NAMALWA (cell line): ENCODE results near the gene TRAF3IP3.

Source experiments
- DNase-seq: peaks from one replicate; pipeline ENCODE4 v3.0.0-alpha.2; 2015; ENCODE audit warnings: low spot score

TRAF3IP3 gene

DNA sequence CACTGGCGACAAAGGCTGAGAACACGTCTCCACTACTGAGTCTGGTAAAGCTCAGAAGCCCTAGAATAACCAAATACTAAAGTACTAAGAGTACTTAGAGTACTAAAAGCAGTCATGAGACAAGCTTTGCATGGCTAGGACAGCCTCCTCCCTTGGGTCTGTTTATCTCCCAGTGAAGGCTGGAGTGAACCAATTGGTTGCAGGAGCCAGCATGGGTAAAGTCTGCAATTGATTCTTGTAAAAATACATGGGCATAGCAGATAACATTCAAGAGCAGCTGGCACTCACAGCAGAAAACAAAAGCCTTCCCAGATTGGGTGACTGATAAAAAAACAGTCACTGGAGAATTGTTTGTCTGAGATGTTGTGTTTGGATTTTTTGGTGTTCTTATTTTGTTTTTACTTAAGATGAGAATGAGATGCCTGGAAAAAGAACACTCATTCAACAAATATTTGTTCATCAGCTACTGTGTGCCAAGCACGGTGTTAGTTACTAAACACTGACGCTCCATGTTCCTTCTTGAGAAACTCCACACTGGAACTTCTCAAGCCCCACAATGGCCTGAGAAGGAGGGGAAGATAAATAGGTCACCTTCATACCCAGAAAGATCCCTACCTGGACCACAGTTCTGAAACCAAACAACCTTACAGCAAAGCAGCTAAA is 46.4 kb downstream of the TRAF3IP3 start:
- no peak for DNase-seq

DNA sequence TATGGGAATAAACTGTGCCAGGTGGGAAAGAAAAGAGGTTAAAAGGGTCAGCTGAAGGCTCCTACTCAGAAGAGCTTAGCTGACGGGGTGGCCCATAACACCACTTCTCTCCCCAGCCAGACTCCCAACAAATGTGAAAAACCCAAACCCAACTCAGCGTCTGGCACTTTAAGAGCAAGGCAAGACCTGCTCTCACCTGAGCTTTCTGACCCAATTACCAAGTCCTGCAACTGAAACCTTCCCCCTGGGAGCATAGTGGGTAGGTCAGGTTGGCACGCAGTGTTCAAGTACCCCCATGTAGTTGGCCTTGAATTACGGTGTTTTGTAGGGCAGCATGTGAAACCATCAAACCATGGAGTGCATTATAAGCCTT is 46.9 kb downstream of the TRAF3IP3 start:
- DNase-seq, result no peak

DNA sequence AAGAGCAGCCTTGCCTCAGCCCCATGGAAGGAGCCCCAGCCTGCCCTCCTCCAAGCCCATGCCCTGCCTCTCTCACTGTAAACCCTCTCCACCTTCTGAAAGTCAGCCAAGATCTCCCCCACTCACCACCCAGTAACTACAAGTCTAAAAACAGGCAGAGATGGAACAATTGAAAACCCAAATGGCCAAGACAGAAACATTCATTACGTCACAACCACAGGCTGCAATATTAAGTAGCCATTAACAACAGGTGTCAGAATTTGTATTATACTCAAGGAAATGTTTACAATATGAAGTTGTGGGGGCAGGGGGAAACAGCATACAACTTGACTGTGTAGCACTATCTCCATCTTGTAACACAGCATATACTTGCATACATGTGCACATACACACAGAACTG is 47.7 kb downstream of the TRAF3IP3 start:
- no peak for DNase-seq

DNA sequence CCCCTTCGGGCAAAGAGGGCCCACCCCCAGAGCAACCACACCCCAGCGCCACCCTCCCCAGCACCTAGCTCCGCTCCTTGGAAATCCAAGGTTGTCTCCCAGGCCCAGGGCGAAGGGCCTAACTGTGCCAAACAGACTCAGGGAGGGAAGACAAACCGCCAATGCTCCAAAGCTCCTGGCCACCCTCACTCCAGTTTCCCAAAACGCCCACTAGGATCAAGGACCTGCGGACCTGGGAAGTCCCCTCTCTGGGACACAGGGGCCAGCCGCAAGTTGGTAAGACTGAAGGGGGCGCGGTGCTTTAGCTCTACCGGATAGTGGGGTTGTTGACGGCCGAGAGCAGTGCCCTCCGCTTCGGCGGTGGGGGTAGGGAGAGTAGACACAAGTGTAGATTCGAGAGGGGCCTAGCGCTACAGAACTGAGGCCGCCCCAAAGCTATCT is 49.5 kb downstream of the TRAF3IP3 start:
- DNase-seq, result no peak

DNA sequence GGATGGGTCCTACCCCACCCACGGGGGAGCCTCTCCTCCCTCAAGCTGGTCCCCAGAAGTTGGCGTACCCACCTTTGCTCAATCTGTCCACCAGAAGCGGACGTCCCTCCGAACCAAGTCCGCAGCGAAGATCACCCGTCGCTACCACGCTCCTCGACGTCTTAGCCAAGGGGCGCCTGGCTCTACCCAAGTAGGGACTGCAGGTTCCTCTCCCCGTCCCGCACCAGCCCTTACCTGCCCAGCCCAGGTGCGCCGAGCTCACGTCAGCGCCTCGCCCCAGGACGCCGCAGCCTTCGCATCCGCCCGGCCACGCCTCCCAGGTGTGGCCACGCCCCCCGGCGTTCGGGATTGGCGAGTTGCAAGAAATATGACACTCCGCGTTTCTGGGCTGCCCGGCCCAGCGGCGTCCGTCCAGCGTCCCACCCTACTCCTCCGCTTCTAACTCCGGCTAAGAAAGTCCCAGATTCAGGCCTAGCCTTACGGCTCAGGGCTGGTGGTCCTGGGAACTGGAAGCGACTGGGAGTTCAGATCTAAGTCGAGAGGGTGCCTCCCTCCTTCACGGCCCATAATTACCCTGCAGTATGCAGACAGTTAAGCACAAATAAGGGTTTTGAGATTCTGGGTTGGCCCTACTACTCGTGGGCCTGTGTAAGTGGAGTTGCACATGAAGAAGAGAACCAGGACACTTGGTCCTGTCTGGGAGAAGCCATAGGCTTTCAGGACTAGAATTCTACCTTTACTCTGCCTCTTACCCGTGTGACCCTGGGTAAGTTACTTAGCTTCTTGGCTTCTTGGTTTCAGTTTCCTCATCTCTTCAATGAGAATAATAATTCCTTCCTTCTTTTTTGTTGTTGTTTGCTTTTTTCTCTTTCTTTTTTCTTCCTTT is 50.3 kb downstream of the TRAF3IP3 start, which contains the start of gene IRF6:
Gene IRF6 (minus strand): TSS at position 268 of the 886 bp plus-strand sequence. CDS start 4,729 bp downstream, outside the sequence.
- no peak for DNase-seq

DNA sequence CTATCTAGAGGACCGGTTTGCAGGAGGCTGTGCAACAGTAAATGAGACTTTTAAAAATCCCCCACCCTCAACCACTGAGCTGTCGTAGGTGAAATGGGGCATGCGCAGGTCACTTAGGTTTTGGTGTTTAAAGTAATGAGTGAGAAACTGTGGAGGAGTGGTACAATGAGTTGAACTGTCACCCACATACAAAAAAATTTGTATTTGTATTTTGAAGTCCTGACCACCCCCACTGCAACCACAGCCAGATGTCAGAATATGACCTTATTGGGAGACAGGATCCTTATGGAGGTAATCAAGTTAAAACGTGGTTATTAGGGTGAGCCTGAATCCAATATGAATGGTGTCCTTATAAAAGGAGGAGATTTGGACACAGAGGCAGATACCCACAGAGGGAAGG is 51.7 kb downstream of the TRAF3IP3 start:
- no peak for DNase-seq

DNA sequence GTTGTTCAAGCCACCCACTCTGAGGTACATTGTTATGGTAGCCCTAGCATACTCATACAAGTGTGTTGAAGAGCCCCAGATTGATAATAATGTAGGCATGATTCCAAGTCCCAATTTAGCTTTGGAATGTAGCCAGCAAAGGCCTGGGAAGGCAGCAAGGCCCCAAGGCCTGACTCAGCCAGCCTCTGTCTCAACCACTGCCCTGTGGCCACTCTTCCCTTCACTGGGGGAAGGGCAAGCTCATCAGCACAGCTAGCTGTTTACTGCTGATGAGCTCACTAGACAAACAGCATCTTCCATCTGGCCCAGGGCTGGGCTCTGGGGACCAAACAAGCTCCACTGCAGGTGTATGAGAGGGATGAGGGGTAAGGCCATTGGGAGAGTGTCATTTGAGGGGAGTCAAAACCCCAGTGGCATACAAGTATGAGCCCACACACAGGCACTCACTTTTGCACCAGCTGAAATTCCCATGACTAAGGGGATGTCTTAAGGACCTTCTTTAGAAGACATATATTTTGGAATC is 52.3 kb downstream of the TRAF3IP3 start:
- no peak for DNase-seq

DNA sequence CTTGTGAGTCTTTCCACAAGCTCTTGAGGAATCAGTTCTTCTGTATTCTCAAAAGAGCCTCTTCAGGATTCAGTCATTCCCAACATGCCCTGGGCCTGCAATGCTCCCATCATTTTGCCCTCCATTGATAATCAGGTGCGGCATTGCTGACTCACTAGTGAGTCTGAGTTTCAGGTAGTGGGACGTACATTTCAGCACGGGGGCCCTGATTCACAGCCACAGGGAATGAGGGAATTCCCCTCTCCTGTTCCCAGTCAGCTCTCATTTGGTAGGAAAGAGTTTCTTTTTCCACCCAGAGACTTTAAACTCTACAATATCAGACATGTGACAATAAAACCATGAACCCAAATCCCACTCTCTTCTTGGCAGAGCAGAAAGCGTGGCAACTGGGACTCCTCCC is 53.8 kb downstream of the TRAF3IP3 start:
- DNase-seq, result no peak

DNA sequence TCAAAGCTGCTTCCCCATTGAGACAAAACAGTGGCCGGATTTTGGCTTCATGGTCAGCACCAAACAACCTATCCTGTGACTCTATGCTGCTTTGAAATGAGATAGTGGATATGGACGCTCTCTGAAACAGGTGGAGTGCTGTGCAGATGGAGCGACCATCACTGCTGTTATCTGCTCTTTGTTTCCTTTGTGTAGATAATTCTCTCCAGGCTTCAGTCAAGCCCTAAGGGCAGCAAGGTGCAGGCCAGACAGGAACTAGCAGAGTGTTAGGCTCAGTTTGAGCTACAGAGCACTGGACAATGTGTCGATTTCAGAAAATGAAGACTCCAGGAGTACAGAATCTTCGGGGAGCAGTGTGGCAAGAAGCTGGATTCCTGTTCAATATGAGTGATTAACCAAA is 54.9 kb downstream of the TRAF3IP3 start:
- DNase-seq, result no peak

DNA sequence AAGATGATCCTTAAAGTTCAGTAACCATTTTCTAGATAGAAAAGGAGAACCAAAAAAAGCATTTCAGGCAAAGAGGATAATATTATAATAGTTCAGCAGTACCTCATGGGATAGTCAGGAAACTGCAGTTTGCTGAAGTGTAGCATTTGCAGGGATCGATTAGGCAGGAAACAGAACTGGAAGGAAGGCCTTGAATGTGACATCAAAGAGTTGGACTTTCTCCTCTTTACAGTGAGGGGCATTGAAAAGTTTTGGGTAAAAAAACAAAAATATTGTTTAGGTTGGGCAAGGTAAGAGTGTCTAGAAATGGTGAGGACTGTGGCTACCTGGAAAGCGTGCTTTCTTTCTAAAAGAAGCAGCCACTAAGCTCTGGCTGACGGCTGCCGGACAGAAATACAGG is 58.0 kb downstream of the TRAF3IP3 start:
- DNase-seq, result no peak

DNA sequence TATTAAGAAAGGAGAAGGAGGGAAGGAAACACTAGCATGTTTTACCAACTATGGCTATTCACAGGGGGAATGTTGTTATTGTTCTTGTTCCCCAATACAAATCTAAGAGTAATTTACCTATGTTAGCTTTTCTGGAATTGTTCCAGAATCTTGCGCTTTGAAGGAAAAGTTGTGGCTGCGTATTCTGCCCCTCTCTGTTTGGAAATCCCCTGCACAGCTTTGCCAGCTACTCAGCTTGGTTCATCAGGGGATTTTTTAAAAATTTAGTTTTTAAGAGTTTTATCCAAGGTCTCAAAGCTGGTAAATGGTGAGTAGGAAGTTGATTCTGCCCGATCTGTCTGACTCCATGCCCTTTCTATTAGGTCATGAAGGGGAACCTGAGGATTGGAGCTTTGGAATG is 59.6 kb downstream of the TRAF3IP3 start:
- DNase-seq, result no peak

DNA sequence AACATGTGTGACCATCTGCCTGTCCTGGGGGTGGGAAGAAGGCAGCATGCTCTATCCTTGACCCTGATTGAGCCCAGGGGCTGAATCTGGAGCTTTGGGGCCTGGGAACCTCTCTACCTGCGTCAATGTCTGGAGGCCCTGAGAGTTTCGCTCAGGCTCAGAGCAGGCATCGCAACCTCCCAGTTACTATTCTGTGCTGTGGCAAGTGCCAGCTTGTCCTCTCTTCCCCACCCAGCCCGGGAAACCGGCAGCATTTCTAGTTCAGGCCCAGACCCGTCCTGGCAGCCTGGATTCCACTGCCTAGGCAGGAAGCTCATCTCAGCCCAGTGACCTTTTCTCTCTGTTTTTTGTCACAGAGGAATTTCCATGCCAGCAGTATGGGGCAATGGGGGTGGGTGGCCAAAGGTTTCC is 60.1 kb downstream of the TRAF3IP3 start:
- DNase-seq, result no peak

DNA sequence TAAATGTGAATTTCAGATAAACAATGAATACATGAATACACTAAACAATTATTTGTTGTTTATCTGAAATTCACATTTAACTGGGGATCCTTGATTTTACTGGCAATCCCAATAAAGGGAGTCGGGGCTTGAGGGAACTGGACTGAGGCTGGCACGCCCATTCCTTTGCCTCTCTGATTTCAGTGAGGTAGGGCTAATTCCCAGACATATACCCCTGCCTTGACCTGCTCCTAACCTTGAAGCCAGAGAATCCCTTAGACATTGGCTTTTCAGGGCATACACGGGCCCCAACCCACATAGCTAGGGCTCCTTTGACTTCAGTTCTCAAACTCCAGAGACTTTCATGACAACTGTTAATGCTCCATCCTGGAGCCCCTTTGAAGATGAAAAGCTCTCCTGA is 61.1 kb downstream of the TRAF3IP3 start:
- DNase-seq, result no peak

DNA sequence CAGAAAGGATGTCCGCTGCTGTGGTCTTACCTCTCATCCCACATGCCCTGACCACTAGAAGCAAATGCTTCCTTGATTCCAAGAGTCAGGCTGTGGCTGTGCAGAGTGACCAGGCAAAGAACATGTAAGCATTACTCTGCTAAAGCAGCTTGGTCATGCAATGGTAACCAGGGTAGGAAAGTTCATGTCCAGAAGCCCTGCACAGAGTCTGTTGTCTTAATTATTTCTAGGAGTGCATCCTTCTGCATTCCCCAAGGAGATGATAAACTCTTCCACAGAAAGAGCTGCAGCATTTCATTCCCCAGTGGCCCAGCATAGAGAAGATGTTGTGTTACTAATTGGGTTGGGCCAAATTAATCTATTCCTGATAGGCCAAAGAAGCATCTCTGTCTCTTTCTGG is 61.8 kb downstream of the TRAF3IP3 start:
- no peak for DNase-seq

DNA sequence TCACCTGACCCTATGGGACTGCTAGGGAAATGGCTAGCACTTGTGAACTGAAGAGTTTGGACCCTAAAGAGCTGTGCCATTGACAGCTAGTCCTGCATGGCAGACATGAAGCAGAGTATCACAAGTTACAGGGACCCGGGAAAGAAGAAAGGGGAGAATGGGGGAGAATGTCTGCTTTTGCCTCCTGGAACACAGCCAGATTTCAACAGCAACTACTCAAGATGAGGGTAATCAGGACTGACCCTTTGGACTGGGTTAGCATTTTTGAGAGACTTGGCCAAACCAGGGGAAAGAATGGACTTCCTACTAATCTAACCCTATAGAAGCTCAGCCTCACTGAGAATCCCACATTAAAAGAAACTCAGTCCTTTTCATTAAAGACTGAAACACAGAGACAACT is 63.2 kb downstream of the TRAF3IP3 start:
- DNase-seq, result no peak

DNA sequence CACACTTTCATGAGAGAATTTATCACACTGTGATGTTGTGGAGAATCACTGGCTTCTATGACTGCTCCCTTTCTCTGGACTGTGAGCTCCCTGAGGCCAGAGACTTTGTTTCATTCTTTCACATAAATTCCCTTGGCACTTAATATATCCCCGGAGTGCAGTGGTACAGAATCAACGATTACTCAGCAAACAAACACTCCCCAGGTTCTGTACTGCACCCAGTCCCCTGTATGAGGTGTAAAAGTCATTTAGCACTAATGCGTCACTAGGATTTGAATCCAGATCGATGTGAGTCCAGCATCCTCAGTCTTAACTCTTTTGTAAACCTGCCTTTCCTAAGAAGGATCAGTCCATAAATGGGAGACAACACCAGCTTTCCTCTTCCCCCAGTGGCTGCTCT is 65.1 kb downstream of the TRAF3IP3 start:
- DNase-seq, result no peak

DNA sequence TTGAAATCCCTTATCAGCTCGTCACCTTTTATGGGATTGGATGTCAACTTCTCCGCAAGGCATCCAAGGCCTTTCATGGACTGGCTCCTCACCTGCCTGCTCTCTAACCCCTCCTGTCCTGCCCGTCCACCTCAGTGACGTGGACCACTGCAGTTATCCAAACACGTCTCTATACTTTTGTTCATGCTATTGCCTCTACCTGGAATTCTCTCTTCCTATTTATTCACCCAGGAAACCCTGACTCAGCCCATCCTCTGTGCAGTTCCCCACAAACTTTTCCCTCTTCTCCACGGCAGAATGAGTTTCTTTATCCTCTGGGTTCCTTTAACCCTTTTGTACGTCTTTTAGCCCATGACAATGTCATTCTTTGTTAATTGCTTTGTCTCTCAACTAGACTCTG is 66.9 kb downstream of the TRAF3IP3 start:
- no peak for DNase-seq

DNA sequence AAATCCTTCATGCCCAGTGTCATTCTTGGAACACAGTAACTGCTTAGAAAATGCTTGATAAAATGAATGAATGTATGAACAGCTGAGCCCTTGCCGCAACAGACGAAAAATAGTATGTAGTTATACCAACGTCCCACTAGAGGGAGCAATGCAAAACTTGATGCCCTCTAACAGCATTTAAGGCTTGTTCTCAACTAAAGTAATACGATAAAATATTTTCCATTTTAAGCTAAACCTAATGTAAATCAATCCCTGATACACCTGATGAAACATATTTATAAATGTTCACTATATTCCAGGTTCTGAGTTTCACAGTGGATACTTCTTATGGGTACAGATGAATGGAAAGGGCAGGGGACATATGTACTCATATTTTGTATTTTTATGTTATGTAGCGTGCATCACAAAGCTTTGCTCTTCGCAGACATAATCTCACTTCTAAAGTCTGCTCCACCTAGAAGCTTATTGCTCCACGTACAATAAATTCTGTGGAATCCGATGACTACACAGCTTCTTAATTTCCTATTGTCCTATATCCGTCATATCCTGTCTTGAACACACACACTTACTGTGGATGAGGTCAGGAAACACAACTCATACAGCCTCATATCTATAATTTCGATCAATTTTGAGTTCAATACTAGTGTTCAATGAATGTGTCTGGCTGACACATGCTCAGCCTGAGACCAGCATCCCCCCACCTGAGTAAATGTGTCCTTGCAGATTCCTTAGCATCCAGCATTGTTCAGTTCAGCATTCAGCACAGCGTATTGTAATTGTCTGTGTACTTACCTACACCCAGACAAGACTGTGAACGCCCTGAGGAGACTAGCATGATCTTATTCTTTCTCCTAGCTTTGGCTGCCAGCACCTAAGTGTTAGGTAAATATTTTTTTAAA is 67.5 kb downstream of the TRAF3IP3 start:
- peak; percentile 79 for DNase-seq

DNA sequence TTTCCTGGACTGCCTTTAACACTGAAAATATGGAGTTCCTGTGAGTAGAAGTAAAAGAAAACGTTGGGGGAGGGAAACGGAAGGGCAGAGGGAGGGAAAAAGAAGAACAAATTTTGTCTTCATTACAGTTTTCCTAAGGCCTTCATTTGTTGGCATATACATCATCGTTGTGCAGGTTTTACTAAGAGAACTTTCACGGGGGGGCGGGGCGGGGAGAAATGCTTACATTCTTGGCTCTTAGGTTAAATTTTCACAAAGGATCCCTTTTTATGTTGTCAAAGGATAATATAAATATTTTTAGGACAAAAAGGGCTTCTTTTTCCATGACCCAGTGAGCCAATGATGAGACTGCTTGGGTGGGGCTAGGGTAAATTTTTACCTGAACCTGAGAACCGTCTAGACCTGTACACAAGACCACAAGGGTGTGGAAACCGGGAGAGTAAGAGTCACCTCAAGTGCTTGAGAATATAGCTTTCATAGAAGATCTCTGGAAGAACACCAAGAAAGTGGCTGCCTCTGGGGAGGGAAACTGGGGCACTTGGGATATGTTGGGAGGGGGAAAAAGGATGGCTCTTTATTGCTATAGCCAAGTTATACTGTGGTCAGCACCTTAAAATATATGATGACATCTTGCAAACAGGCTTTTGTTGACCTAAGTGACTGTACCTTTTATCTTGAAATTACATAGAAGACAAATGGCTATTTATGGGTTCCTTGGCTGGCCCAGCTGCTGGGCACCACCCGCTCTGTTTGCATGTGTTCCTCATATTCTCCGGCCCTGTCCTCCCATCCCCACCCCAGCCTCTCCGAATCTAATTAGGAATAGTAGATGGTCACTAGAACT is 70.0 kb downstream of the TRAF3IP3 start:
- DNase-seq, result no peak

DNA sequence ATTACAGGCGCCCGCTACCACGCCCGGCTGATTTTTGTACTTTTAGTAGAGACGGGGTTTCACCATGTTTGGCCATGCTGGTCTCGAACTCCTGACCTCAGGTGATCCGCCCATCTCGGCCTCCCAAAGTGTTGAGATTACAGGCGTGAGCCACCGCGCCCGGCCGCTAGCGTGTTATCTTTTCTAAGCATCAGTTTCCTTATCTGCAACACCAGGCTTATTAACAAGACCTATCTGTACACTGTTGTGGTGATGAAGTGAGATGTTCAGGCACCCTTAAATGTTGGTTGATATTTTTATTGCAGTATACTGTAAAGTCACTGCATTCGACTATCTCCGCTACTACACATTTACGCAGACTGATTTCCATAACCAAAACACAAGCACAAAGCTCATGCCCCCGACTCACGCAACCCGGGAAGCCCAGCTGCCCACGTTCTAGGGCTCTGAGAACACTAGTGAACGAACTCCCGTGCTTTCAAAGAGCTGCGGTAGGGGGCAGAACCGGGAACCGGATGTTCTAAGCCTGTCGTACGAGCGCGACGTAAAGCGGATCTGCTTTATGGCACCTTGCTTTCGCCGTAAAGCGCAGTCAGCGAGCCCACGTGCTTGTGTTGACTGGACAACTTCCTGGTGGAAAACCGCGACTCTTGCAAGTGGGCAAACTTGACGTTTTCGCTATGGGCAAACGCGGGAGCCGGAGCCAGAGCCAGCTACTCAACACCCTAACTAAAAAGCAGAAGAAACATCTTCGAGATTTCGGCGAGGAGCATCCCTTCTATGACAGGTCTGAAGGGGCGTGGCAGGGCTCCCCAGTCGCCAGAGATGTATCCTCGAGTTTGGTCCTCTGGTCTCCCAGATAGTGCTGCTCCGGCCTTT is 71.8 kb downstream of the TRAF3IP3 start, which contains the start of gene UTP25:
Gene UTP25 (plus strand): TSS at position 589 of the 879 bp plus-strand sequence. CDS start 92 bp downstream, at position 681.
- DNase-seq, result peak; percentile 97
